CD4-positive, alpha-beta T cell (primary cell): ENCODE data around the gene PPP2R2C. TPM values are rescaled to one million over a fixed set of nuclear protein-coding genes. Genes with fewer than 3 reads are reported as not detected.

Experiments
- ATAC-seq: fragments of 200-7000 bp; cut with Tn5 transposase; one replicate; pipeline ENCODE4 v1.10.0; 2022; ENCODE audit warnings: mild to moderate bottlenecking; ENCODE audit not compliant: poor library complexity
- CTCF ChIA-PET: fragments of 350-600 bp; sonication (Branson Sonifier 250); formaldehyde crosslinking; loops from one replicate; lab custom pipeline; 2021; ENCODE audit warnings: antibody characterized with exemption, inconsistent platforms; lab: Charles Lee
- POLR2A ChIA-PET: fragments of 350-600 bp; sonication (Branson Sonifier 250); formaldehyde crosslinking; loops from one replicate; lab custom pipeline; 2021; ENCODE audit warnings: antibody characterized with exemption, inconsistent platforms; lab: Charles Lee
- DNase-seq, 14 experiments: peaks; one replicate each; pipeline ENCODE4 v3.0.0-alpha.2; 2013 to 2020; ENCODE audit warnings: mixed read lengths in 2 of 14
- H3K27ac ChIP-seq, 2 donors: one replicate each; pipeline versions ENCODE4 v1.5.1 to v1.7.0; 2013; ENCODE audit warnings: low read length in 2 of 2, low read depth in 1 of 2, mild to moderate bottlenecking in 1 of 2
- H3K27me3 ChIP-seq, 2 experiments: 1 replicate in 1 of 2; 2 replicates in 1 of 2; pipeline versions ENCODE4 v1.6.1 to v1.7.0; 2013; ENCODE audit warnings: low read length in 2 of 2, control low read depth in 1 of 2, mild to moderate bottlenecking in 1 of 2, moderate library complexity in 1 of 2; ENCODE audit not compliant: insufficient read depth in 2 of 2, control insufficient read depth in 1 of 2
- H3K36me3 ChIP-seq: one replicate; pipeline ENCODE4 v1.6.1; 2013; ENCODE audit warnings: low read length, control low read depth; ENCODE audit not compliant: insufficient read depth
- H3K4me1 ChIP-seq: one replicate; pipeline ENCODE4 v1.6.1; 2013; ENCODE audit warnings: low read length, control low read depth; ENCODE audit not compliant: insufficient read depth
- H3K4me3 ChIP-seq: one replicate; pipeline ENCODE4 v1.5.1; 2013; ENCODE audit warnings: mild to moderate bottlenecking, low read length, moderate library complexity
- H3K9me3 ChIP-seq, 2 experiments: 1 replicate in 1 of 2; 2 replicates in 1 of 2; pipeline versions ENCODE4 v1.6.1 to v1.7.0; 2013; ENCODE audit warnings: low read length in 2 of 2, mild to moderate bottlenecking in 2 of 2, control low read depth in 1 of 2, moderate library complexity in 1 of 2; ENCODE audit not compliant: control insufficient read depth in 1 of 2, insufficient read depth in 1 of 2
- H3K27ac Mint-ChIP-seq: one replicate; pipeline ENCODE4 v1.8.0; 2020; ENCODE audit warnings: mixed read lengths
- H3K27me3 Mint-ChIP-seq: one replicate; pipeline ENCODE4 v1.8.0; 2021; ENCODE audit warnings: mixed read lengths
- H3K36me3 Mint-ChIP-seq: one replicate; pipeline ENCODE4 v1.8.0; 2021; ENCODE audit warnings: low read depth, mixed read lengths
- H3K4me1 Mint-ChIP-seq: one replicate; pipeline ENCODE4 v1.8.0; 2021; ENCODE audit warnings: low read depth, mixed read lengths
- H3K4me3 Mint-ChIP-seq: one replicate; pipeline ENCODE4 v1.8.0; 2020; ENCODE audit warnings: mild to moderate bottlenecking, mixed read lengths
- H3K9me3 Mint-ChIP-seq: one replicate; pipeline ENCODE4 v1.8.0; 2020; ENCODE audit warnings: mixed read lengths
- intact Hi-C, 2 experiments: fragments of 100-400 bp; cut with DNase I in 1 of 2; cut with micrococcal nuclease in 1 of 2; formaldehyde crosslinking; loops; one replicate each; pipeline versions ENCODE4 v1.15.1 to v1.9.0; 2023 to 2025; cut with DNase I, micrococcal nuclease
- total RNA-seq, 174 experiments: library from RNA in 2 of 174; stranded (reverse) in 2 of 174; gene quantifications; one replicate each; pipeline ENCODE4 v1.2.3 and lab custom pipeline; 2021 to 2026
- TF ChIP-seq, protein P1 (sequence below): fragments of 200-600 bp; IDR thresholded peaks from one replicate; pipeline ENCODE4 v1.8.0; 2022; ENCODE audit warnings: antibody characterized with exemption, mild to moderate bottlenecking

PPP2R2C gene
- total RNA-seq, 2 experiments from 2014 or later = not detected

DNA sequence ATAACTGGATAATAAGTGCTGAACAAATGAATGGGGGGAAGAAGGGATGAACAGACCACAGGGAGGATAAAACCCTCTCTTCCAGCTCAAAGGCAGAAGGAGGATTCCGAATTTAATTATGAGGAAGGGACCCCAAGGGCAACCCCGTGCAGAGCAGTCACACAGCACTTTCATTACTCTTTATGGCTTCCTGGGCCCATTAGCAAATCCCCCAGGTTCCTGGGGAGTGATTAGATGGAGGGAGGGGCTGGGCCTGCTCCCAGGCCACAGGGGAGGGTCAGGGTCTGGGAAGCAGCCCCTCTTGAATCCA lies 67.1 kb downstream of the PPP2R2C start:
- no peaks in the 10 kb centered on the region for H3K36me3 Mint-ChIP-seq

DNA sequence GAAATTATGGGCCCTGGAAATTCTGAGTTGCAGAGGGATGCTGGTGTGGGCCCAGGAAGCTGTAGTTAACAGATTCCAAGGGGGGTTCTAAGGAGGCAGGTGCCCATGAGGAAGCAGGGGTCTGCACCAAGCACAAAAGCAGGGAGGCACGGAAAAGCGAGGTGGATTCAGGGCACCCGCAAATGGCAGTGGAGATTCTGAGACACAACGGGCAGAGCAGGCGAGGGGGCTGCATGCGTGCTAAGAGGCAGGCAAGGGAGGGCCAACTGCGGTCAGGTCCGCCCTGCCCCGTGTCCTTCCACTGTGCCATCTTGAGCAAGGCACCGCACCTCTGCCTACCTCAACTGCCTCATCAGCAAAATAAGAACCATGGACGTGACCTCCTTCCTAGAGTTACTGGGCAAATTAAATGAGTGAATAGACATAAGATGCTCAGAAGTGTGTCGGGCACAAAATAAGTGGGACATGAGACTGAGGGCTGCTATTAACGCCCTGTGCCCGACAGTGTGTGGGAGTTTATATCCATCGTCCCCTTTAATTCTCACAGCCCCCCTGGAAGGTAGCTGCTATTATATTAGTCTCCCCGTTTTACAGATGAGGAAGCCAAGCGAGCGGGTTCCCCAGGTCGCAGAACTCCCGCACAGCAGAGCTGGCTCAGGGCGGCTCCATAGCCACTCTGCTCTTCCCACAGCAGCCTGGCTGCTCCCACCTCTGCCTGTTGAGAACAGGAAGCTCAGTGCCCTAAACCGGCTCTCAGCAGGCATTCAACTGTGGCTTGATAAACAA lies 67.6 kb downstream of the PPP2R2C start:
- Mint-ChIP-seq H3K27me3 (peaks cover 67% of the 10 kb centered on the region), H3K36me3 (no peaks in the 10 kb centered on the region), H3K4me3 (no peak overlapping the region), H3K27ac (no peak overlapping the region), H3K4me1 (no peaks in the 10 kb centered on the region), H3K9me3 (no peaks in the 10 kb centered on the region)
- H3K4me3 ChIP-seq = no peak overlapping the region
- intact Hi-C loops = no loop called here
- H3K36me3 ChIP-seq = no peaks in the 10 kb centered on the region
- no peak for DNase-seq
- no peaks in the 10 kb centered on the region for H3K4me1 ChIP-seq
- H3K27ac ChIP-seq = no peak overlapping the region
- peaks cover 0 to 11% of the 10 kb centered on the region in 2 experiments for H3K9me3 ChIP-seq
- peaks cover 20 to 33% of the 10 kb centered on the region in 2 experiments for H3K27me3 ChIP-seq
- CTCF ChIA-PET = no interaction called here
- no peak for ATAC-seq
- TF ChIP-seq, protein P1, sequence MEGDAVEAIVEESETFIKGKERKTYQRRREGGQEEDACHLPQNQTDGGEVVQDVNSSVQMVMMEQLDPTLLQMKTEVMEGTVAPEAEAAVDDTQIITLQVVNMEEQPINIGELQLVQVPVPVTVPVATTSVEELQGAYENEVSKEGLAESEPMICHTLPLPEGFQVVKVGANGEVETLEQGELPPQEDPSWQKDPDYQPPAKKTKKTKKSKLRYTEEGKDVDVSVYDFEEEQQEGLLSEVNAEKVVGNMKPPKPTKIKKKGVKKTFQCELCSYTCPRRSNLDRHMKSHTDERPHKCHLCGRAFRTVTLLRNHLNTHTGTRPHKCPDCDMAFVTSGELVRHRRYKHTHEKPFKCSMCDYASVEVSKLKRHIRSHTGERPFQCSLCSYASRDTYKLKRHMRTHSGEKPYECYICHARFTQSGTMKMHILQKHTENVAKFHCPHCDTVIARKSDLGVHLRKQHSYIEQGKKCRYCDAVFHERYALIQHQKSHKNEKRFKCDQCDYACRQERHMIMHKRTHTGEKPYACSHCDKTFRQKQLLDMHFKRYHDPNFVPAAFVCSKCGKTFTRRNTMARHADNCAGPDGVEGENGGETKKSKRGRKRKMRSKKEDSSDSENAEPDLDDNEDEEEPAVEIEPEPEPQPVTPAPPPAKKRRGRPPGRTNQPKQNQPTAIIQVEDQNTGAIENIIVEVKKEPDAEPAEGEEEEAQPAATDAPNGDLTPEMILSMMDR = no peak
- POLR2A ChIA-PET = no interaction called here

More for the DNA sequence above, 67.1 kb downstream of the PPP2R2C start:
- no peaks in the 10 kb centered on the region for H3K9me3 Mint-ChIP-seq
- CTCF ChIA-PET = no interaction called here
- H3K27ac Mint-ChIP-seq = no peak overlapping the region
- no peak overlapping the region for H3K4me3 ChIP-seq
- peaks cover 0 to 11% of the 10 kb centered on the region in 2 experiments for H3K9me3 ChIP-seq
- H3K4me1 ChIP-seq = no peaks in the 10 kb centered on the region
- H3K36me3 ChIP-seq = no peaks in the 10 kb centered on the region
- no peak for DNase-seq
- TF ChIP-seq, protein P1 = no peak
- intact Hi-C loops = no loop called here
- peaks cover 62% of the 10 kb centered on the region for H3K27me3 Mint-ChIP-seq
- no peaks in the 10 kb centered on the region for H3K4me1 Mint-ChIP-seq
- H3K4me3 Mint-ChIP-seq = no peak overlapping the region
- POLR2A ChIA-PET = no interaction called here
- peaks cover 20 to 33% of the 10 kb centered on the region in 2 experiments for H3K27me3 ChIP-seq
- ATAC-seq = no peak
- H3K27ac ChIP-seq = no peak overlapping the region

- no peak overlapping the region for H3K4me3 ChIP-seq
- peaks cover 20 to 33% of the 10 kb centered on the region in 2 experiments for H3K27me3 ChIP-seq
- no peak overlapping the region for H3K27ac Mint-ChIP-seq
- CTCF ChIA-PET = no interaction called here
- intact Hi-C loops = no loop called here
- no peak overlapping the region for H3K27ac ChIP-seq
- H3K4me1 ChIP-seq = no peaks in the 10 kb centered on the region
- ATAC-seq (no peak), DNase-seq (no peak)
- H3K4me1 Mint-ChIP-seq = no peaks in the 10 kb centered on the region
- H3K27me3 Mint-ChIP-seq = peaks cover 79% of the 10 kb centered on the region
- H3K4me3 Mint-ChIP-seq = no peak overlapping the region
- H3K9me3 Mint-ChIP-seq = no peaks in the 10 kb centered on the region
- no peaks in the 10 kb centered on the region for H3K36me3 Mint-ChIP-seq
- H3K36me3 ChIP-seq = no peaks in the 10 kb centered on the region
- POLR2A ChIA-PET = no interaction called here
- H3K9me3 ChIP-seq = peaks cover 0 to 11% of the 10 kb centered on the region in 2 experiments
- TF ChIP-seq, protein P1 = no peak
Observed at GRCh38 chr4:6403400-6403685, 69.1 kb downstream of the PPP2R2C start.
